GM18507 (cell line): ENCODE measurements around the gene CDC42BPA.
A peak's percentile ranks its signal among the peaks of the same experiment; 100 is the strongest.
"Not testable (repeated sequence)": the region's sequence is repeated elsewhere in the genome, so short reads cannot be mapped to it uniquely, and the experiment has no call there.

ENCODE experiments used
- DNase-seq: peaks from one replicate; pipeline ENCODE4 v3.0.0; 2011; ENCODE audit warnings: low read depth; ENCODE audit not compliant: insufficient read length; ENCODE audit errors: extremely low spot score
- FAIRE-seq: peaks from 2 replicates; lab custom pipeline; 2011; peaks lifted over from hg19 to GRCh38; lab: Jason Lieb, UNC

The CDC42BPA gene

GRCh38 chr1:227312361-227313025 lies 5.8 kb downstream of the CDC42BPA start:
- peak; percentile 12 for FAIRE-seq
- no peak for DNase-seq

- DNase-seq = no peak
- no peak for FAIRE-seq
These were observed 6.8 kb downstream of the CDC42BPA start for GRCh38 chr1:227311389-227312001.

DNA sequence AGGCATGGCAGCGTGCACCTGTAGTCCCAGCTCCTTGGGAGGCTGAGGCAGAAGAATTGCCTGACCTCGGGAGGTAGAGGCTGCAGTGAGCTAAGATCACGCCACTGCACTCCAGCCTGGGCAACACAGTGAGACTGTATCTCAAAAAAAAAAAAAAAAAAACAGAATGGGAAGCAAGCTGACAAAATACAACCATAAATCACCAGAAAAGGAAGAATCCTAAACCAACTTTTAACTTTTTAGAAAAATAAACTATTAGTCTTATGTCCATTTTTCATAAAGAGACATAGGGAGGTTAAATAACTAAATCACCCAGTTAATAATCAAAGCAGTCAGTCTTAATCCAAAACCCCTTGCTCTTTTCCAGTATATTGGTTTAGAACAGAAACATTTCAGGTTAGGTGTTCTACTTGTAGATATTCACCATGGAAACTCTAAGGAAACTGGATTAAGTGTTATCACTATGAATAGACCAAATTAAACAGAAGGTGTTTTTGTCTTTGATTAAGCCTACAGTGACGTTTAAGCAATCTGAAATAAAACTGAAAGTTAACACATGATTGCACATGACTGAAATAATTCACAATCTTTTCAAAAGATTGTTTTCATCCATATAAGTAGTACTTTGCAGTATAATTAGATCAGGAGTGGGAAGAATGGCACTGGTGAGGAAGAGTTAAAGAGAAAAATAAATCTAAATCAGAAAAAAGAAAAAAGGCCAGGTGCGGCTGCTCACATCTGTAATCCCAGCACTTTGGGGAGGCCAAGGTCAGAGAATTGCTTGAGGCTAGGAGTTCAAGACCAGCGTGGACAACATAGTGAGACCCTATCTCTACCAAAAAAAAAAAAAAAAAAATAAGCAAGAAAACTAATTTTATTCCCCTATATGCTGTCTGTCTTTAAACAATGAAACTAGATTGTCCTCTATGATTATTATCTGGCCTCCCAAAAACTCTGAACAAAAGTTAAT lies 9.6 kb downstream of the CDC42BPA start:
- no peak for DNase-seq
- peak; percentile 41 for FAIRE-seq

GRCh38 chr1:227306689-227307088 lies 11.6 kb downstream of the CDC42BPA start:
- FAIRE-seq (peak; percentile 12), DNase-seq (no peak)

GRCh38 chr1:227305894-227306626 lies 12.2 kb downstream of the CDC42BPA start:
- DNase-seq = no peak
- FAIRE-seq = peak; percentile 21

DNA sequence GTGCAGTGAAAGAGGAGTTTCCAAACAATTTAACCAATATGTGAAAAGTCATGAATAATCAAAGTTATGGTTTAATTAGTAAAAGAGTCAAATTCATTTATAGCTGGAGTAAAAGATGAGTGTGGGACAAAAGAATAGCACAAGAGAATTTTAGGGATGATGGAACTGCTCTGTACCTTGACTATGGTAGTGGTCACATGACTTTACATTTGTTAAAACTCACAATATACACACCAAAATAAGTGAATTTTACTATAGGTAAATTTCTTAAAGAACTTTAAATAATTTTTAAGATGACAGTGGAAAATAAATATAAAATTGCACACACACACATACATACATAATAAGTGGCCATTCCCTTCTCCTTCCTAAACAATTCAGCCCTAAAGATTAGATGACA lies 13.6 kb downstream of the CDC42BPA start:
- no peak for DNase-seq
- FAIRE-seq = no peak

- DNase-seq (no peak), FAIRE-seq (no peak)
These were observed 14.6 kb downstream of the CDC42BPA start for GRCh38 chr1:227303662-227304061.

DNA sequence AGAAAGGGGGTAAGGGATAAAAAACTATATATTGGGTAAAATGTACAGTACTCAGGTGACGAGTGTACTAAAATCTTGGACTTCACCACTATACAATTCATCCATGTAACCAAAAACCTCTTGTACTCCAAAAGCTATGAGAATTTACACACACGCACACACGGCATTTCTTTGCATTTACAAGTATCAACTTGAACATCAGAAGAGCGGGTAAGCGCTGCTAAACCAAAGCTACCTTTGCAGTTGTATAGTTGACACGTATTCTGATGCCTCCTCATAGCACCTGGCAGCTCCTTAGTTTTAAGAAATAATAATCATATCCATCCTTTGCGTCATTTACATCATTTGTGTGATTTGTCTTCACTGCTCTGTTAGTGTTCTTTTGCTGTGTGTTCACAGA lies 17.6 kb downstream of the CDC42BPA start:
- DNase-seq (no peak), FAIRE-seq (no peak)

- DNase-seq (no peak), FAIRE-seq (no peak)
These were observed 18.6 kb downstream of the CDC42BPA start for GRCh38 chr1:227299688-227300087.

- DNase-seq (no peak), FAIRE-seq (no peak)
These were observed 19.1 kb downstream of the CDC42BPA start for GRCh38 chr1:227299241-227299627.

DNA sequence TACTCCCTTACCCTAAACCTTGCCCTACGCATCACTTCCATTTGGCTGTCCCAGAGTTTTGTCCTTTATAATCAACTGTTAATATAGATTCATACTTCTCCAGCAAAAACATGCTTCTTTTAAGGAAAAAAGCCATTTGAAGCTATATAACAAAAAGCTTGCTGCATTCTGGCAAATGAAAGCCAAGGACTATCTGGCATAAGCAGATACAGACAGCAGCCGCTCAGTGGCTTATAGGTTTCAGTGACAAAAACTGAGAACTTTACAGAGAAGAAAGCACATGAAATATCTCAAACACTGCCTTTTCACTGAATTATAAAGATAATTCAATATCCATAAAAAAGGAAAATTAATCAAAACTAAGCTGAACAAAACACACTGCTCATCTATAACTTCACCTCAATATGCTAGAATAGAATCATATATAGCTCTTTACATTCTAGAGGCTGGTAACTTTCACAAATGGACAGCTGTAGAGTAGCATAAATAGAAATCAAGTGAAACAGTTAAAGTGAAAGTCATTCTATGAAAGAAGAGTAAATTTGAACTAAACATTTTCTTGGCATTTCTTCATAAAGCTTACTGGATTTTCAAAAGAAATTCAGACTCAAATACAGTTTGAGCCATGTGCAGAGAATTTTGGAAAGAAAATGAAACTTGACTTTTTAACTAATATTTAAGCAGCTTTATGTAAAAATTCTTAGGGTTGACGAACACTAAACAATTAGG lies 19.6 kb downstream of the CDC42BPA start:
- DNase-seq = no peak
- FAIRE-seq = peak; percentile 24

DNA sequence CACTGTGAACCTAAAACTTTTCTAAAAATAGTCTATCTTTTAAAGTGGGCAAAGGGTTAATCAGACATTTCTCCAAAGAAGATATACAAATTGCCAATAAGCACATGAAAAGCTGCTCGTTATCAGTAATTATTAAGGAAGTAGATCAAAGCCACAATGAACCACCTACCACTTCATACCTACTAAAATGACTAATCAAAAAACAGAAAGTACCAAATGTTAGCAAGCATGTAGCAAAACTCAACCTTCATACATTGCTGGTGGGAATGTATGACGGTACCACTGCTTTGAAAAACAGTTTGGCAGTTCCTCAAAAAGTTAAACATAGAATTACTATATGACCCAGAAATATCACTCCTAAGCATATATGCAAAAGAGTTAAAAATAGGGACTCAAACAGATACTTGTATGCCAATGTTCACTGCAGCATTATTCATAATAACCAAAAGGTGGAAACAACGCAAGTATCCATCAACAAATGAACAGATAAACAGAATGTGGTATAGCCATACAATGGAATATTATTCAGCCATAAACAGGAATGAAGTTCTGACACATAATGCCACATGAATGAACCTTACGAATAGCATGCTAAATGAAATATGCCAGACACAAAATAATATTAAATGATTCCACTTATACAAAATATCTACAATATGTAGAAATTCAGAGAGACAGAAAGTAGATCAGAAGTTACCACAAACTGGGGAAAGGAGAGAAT lies 21.1 kb downstream of the CDC42BPA start:
- FAIRE-seq = no peak
- no peak for DNase-seq

- FAIRE-seq (no peak), DNase-seq (no peak)
These were observed 22.7 kb downstream of the CDC42BPA start for GRCh38 chr1:227295609-227296008.

DNA sequence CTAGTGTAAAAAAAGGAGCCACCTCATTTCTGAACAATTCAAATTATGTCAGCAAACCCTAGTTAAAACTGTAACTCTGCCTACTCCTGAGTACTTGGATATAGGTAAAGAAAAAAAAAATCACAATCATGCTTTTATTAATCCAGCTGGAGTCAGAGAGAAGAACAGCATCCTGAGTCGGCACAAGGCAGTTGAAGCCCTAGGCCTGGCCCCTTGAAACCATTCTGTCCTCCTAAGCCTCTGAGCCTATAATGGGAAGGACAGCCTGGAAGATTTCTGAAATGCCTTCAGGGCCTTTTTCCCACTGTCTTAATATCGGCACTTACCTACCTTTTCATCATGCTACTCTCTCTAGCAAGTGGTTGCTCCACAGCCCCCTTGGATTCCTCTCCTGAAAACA lies 32.5 kb downstream of the CDC42BPA start:
- FAIRE-seq = no peak
- no peak for DNase-seq

DNA sequence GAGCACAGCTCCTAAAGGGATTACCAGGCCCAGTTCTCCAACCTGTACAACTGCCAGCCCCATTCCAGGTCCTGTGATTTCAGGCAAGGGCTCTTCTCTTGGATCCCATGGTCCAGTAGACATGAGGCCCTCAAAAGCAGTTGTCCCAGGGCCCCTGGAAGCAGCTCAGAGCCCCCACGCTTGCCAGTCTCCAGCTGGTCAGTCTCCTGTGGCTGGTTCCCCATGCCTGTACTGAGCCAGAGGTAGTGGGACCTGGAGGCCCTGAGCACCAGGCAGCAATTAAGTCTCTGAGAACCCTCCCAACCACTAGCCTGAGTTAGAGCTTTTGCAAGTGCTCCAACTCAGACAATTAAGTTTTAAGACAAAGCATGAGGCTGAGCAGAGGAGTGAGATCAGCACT lies 36.9 kb downstream of the CDC42BPA start:
- FAIRE-seq = no peak
- no peak for DNase-seq

- no peak for DNase-seq
- FAIRE-seq = no peak
These were observed 37.5 kb downstream of the CDC42BPA start for GRCh38 chr1:227280836-227281235.

GRCh38 chr1:227276156-227276693 lies 42.1 kb downstream of the CDC42BPA start:
- FAIRE-seq, DNase-seq: not testable (repeated sequence)

DNA sequence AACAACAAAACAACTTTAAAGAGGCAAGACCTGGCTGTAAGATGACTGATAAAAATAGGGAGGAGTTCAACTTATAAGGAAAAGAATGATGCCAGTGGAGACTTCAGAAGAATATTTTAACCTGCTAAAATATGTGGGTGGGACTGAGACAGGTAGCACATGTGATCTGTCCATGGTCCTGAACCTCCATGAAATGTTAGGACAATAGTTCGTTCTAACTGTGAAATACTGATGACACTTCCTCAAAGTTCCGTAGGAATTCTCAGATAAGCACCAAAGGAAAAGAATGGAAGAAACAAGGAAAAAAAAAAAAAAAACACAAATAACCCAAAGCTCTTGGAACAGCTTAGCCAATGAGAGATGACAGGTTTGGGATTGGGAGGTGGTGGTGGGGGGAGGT lies 44.7 kb downstream of the CDC42BPA start:
- FAIRE-seq (no peak), DNase-seq (no peak)
